HG03103 (cell line): Measurements from ENCODE around the gene PITX3.

Experiments used
- ATAC-seq: cut with Tn5 transposase; IDR thresholded peaks from one replicate; pipeline ENCODE4 v1.9.1; 2021; ENCODE audit warnings: low read depth; ENCODE audit not compliant: unreplicated experiment

PITX3 gene

DNA sequence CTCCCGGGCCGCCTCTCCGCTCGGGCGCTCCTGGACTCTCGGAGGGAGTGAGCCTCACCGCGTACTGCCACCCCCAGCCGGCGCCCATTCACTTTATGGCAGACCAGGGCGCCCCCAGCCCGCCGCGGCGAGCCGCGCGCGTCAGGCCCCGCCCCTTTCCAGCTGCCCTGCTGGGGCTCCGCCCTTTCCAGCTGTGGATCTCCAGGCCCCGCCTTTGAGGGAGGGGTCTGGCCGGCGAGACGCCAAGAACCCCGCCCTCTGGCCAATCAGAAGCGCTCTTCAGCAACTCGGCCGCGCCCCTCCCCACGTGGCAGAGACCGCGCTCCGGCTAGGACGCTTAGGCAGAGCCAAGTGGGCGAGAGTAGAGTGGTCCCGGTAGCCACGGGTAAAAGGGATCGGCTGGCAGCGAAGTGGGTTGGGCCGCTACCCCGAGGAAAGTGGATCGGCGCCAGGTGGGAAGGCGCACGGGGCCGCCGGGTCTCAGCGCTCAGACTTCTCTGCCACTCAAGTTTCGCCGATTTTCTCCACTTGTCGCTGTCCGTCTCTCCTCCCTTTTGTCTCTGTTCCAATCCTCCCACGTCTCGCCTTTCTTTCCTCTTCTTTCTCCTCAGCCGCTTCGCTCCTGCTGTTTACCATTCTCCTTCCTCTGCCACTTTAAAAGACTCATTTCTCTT is at the start of gene PITX3:
PITX3 (minus strand) TSS at position 69 of the 674 bp plus-strand sequence. CDS start 9,432 bp downstream, outside the sequence.
- ATAC-seq, result peak; percentile 32

DNA sequence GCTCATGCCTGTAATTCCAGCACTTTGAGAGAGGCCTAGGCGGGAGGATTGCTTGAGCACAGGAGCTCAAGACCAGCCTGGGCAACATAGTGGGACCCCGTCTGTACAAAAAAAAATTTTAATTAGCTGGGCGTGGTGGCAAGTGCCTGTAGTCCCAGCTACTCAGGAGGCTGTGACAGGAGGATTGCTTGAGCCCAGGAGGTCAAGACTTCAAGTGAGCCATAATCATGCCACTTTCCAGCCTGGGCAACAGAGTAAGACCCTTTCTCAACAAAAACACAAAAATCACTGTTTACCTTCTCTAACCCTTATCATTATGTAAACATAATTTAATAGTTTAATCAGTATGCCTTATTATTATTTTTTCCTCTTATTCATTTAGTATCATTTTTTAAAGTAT is 48.5 kb upstream of the PITX3 start:
- ATAC-seq, result no peak

DNA sequence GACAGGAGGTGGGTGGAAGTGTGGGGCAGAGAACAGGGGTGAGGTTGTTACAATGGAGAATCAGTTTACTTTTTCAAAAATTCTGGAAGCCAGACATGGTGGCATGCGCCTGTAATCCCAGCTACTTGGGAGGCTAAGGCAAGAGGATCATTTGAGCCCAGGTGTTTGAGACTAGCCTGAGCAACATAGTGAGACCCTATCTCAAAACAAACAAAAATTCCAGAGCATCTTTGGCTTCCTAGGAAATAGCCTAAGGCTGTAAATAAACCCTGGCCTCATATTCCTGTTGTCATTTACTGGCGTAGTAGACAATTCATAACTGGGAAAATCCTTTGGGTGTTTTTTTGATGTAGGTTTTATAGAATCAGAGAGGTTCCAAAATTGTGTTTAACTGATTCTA is 48.0 kb upstream of the PITX3 start:
- ATAC-seq, result no peak

DNA sequence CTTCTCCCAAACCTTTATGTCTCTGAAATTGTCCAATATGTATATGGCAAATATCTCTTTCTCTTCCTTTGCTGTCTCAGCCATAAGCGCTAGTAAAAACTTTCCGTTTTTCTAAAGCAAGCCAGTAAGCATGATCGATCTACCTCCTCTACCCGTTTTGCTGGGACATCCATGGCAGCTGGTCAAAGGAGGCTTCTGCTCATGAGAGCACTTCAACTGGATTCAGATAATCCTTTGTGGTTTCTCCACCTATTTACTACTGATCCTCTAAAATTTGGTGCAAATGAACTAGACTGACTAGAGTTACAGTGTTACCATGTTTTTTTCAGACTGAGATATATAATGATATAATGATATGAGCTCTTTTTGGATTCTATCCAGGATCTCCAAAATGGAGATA is 46.7 kb upstream of the PITX3 start:
- no peak for ATAC-seq

DNA sequence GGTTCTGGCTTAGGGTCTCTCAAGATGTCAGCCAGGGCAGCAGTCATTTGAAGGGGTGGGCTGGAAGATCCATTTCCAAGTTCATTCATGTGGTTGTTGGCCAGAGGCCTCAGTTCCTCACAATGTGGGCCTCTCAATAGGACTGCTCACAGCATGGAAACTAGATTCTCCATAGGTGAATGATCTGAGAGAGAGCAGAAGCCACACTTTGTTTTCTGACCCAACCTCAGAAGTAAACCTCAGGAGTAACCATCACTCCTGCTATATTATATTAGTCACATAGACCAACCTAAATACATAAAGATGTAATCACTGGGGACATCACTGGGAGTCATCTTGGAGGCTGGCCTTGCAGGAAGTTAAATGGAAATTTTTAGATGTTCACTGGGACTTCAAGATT is 46.2 kb upstream of the PITX3 start:
- no peak for ATAC-seq

DNA sequence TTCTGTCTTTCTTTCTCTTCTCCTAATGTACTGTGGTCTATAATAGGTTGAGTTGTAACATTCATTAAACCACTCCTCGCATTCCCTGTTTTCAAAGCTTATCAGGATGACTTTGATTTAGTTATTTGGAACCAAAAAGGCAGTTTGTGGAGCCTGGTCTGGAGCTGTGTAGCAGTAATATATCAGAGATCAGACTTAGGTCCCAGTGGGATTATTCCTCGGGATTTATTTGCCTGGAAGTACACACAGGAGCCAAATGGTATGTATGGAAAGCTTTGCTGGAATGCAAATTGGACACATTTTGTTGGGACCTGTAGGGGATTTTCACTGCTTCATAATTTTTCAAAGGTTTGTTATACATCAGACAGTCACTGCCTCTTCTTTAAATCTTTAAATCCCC is 44.9 kb upstream of the PITX3 start:
- ATAC-seq, result no peak

DNA sequence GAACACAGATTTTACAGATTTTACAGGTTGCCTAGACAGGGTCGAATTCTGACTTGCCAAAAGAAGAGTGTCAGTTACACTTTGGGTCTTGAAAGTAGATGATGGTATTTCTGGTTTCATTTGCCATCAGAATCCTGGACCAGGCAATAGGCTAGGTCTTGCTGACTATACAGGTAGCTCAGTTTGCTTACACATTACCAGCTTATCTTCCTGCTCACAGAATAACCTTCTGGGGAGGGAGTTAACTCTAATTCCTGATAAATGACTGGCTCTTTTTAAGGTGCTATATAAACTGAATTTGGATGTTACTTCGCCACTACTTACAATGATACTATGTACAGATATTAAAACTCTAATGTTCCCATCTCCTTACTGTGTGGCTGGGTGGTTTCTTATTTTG is 43.8 kb upstream of the PITX3 start:
- no peak for ATAC-seq

DNA sequence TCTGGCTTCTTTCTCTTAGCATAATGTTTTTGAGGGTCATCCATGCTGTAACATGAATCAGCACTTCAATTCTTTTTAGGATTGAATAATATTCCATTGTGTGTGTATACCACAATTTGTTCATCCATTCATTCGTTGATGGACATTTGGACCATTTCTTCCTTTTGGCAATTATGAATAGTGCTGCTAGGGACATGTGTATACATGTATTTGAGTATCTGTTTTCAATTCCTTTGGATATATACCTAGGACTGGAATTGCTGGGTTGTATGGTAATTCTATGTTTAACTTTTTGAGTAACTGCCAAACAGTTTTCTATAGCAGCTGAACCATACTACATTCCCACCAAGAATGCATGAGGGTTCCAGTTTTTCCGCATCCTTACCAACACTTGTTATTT is 43.2 kb upstream of the PITX3 start:
- no peak for ATAC-seq

DNA sequence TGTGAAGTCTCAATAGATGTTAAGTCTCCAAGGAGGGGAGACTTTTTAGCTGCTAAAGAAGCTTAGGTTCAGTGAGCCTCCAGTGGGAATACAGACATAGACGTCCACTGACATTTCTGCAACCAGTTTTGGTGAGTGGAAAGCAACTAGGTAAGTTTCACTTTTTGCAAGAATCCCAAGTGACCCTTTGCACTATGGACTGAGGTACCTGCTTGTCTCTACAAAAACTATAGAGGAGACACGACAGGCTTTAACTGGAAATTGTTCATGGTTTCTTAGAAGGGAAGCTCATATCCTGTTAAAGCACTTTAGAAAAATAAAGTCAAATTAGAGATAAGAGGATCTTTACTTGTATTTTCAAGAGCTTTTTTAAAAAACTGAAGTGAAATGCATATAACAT is 42.6 kb upstream of the PITX3 start:
- ATAC-seq, result no peak

DNA sequence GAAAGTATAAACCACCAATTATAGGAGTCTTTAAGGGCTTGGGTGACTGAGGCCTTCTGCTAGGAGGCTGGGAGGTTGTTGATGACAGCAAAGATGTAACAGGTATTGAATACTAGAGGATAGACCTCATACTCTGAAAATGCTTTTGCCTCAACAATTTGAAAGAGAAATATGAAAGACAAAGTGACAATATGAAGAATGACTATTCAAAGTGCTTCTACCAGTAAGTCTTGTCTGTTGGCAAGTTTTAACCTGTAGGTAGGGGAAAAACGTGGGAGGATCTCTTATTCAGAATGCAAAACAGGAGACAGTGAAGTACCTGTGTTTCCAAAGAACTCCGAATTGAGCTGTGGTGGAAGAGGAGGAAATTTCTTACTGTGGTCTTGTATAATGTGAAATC is 42.2 kb upstream of the PITX3 start:
- no peak for ATAC-seq

DNA sequence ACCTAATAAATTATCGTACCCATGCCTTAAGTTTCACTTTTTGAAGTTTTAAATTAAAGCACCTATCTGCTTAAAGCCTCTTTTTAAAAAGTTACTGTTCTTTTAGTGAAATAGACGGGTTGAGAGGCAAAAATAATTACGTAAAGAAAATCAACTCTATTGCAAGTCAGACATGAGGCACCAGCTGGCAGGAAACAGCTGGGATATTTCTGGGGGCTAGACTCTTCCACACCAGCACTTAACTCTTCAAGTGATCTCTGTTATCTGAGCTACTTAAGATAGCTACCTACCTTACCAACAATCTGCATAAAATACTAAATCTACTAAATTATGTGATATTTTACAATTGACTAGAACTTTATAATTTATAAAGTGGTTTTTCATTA is 39.8 kb upstream of the PITX3 start:
- ATAC-seq, result no peak

DNA sequence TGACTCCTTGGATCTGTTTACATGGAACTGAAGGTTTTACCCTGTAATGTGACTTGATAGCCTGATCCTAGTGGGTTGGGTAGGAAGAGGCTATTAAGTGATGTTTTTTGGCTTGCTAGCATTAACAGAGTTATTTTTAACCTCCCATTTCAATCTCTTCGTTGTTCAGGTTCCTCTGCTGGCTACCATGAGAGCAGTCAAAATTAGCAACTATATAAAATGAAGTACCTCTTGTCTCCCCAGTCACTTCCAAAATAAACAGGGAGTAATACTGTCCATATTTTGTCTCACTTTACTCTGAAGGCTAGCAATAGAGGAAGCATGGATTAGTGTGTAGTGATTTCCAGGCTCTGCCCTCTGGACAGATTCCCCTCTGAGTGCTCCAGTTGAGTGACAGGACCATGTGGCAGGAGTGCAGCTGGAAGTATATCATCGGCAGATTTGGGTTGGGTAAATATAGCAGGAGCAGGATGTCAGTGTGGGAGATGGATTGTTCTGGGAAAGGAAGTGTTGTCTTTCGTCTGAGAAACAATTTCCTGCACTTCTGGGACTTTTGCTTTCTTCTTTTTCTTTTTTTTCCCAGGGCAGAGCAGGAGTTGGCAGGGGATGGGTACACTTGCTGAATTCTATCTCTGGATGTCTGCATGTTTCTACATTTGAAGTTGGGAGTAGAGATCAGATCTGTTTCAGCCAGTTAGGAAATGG is 39.2 kb upstream of the PITX3 start:
- no peak for ATAC-seq

DNA sequence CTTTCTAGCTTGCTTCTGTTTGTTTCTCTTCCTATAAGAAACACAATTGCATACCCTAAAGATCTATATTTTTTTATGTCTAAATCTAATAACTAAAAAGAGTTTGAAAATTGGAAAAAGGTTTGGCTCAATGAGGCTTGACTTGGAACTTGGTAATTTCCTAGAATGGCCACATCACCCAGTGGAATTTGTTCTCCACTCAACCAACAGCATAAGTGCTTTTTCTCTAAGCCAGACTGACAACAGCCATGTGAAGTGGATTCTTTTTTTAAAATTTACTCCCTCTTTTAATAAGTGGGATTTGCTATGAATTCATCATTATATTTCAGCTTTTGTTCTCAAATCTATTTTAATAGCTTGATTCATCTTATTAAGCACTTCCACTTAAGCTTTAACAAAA is 37.8 kb upstream of the PITX3 start:
- ATAC-seq, result no peak

DNA sequence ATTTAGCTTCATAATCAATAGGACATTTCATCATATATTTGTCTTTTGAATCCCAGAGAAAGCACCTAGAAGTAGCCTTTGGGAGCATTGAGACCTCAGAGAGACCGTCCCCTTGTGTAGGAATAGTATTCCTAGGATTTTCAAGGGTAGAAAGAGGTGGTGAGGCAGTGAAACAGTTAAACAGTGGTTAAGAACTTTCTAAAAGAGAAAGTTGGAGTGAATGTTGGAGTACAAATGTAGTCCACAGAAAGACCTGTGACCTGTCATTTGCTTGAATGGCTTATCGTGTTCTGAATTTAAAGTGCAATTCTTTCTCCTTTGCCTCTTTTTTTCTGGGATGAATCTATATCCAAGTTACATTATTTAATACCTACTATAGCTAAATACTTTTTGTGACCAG is 34.0 kb upstream of the PITX3 start:
- no peak for ATAC-seq

DNA sequence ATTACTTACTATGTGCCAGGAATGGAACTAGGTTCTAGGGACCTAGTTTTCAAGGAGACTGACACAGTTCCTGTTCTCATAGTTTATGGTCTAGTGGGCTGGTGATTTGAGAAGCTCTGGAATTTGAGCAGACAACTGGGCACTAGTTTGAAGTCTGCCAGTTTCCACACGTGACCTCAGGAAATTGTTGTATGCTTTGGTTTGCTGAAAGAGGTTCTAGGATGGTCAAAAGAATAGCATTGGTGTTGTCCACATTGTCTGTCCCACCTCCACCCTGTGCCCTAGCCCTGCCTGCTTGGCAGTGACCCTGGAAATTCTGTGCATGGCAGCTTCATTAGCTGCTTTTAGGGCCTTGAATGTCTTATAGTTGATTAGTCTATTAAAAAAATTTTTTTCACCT is 32.8 kb upstream of the PITX3 start:
- ATAC-seq, result no peak

DNA sequence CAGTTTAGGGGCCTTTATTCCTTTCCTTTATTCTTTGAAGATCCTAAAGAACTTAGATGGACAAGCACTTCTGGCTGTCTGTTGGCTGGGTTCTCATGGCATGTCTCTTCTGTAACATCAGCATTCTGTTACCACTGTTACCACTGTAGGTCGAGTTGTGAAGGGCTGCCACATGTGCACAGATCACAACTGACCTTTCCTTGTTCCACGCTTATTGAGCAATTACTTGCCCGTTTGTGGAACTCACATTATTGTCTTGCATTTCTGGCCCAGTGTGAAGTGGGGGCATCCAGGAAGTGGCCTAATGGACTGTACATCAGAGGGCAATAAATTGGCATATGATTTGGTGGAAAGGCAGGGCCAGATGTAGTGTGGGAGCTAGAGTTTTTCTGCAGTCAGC is 27.7 kb upstream of the PITX3 start:
- ATAC-seq, result no peak

DNA sequence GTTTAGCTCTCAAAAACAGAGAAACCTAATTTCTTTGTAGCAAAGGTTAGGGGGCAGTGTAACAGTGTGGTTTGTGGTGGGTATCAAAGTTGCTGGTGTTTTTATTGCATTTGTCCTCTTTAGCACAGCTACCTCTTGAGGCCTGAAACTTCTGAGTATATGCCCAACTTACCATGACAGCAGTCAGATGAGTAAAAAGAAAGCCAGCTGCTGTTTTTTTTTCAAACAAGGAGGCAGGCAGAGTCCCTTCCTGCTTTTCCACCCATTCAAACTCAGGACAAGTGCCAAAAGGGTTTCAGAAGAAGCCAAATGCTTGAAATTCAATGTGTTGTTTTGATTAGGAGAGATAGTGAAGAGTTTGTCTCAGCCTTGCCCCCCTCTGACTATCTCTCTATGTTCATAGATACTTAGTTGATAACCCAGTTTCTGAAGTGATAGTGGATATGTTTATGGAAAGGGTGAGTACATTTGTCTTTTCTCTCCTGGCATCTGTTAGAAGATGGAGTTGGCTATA is 27.1 kb upstream of the PITX3 start:
- no peak for ATAC-seq

DNA sequence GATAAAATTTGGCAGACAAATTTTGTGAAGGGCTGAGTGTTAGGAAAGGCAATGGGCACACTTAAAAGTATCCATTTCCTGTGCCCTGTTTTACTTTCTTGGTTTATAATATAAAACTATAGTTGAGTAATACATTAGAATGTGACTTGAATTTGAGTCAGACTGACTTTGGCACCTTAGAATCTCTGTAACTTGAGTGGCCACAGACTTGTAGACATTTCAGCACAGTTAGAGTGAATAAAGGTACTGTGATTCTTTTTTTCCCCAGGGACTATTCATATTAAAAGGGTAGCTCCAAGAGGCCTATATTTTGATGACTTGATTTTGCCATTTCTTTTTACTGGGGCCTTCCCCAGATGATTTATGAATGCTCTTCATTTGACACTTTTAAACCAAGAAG is 26.4 kb upstream of the PITX3 start:
- no peak for ATAC-seq

DNA sequence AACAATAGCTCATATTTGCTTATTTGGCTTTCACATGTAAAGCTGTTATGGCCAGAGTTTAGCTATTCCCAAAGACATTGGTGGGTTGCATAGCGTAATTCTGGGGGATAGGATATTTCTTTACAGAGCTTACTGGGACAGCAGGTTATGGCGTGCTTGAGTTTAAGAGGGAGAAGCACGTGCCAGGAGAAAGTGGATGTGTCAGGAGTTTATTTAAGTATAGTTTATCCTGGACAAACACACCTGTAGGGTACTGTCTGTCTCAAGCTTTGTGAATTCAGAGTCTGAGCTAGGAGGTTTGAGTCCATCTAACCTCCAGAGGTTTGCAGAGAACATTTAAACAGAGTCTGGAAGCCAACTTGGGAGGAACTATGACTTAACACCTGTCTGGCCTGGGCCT is 25.4 kb upstream of the PITX3 start:
- ATAC-seq, result no peak

DNA sequence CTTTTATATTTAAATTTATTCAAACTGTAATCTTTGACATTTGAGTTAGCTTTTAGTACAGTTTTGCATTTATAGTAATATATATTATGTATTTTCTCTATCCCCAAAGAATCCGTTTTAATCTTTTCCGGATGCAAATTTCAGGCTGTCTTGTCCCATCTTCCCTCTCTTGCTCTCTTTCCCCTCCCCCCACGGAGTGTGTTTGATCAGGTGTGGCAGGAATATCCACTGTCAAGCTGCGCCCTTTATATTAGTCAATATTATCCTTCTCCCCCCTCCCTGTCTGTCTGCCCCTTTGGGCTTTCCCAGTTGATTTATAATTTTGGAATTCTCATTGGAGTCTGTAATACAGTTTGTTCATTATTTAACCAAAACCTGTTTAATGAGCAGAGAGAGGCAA is 23.1 kb upstream of the PITX3 start:
- no peak for ATAC-seq

DNA sequence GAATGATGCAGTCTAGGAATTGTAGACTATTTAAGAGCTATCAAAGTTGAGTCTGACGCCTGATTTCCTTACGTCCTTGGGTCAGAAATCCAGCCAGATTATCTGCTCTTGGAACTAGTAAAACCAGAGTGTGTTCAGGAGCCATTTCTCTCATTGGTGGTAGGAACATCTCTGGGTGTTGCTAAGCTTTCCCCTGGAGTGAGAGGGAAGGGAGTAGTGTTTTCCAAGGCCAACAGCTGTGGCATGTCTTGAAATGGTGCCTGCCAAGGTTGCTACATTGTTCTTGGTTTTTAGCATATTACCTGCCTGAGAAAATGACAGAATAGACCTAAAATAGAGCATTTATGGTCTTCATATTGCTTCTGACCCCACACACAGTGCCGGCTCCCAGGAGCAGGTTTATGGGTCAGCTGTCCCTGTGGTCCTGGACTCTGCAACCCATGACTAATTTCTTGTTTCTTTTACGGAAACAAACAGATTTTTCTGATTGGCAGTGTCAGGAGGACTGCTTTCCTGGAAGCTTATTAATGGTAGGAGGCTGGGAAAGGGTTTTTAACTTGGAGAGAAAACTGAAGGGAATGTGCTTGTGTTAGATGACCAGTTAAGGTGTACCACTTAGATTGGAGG is 21.5 kb upstream of the PITX3 start:
- no peak for ATAC-seq

DNA sequence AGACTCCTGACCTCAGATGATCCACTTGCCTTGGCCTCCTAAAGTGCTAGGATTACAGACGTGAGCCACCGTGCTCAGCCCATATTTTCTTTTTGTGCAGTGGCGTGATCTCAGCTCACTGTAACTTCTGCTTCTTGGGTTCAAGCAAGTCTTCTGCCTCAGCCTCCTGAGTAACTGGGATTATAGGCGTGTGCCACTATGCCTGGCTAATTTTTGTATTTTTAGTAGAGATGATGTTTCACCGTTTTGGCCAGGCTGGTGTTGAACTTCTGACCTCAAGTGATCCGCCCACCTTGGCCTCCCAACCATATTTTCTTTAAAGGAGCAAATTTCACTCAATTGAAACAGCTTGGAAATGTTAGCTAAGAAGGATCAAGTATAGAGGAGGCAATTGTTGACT is 20.5 kb upstream of the PITX3 start:
- no peak for ATAC-seq
